ENCODE measurements around the gene ZDHHC14.
"Not testable (repeated sequence)": the region's sequence is repeated elsewhere in the genome, so short reads cannot be mapped to it uniquely, and the experiment has no call there.

GRCh38 chr6:157395199-157395598, 14.2 kb downstream of the ZDHHC14 start:
- TF ChIP-seq POLR2A (IDR thresholded peaks at IDR 0.05), result not testable (repeated sequence)
- TF ChIP-seq, protein P1, sequence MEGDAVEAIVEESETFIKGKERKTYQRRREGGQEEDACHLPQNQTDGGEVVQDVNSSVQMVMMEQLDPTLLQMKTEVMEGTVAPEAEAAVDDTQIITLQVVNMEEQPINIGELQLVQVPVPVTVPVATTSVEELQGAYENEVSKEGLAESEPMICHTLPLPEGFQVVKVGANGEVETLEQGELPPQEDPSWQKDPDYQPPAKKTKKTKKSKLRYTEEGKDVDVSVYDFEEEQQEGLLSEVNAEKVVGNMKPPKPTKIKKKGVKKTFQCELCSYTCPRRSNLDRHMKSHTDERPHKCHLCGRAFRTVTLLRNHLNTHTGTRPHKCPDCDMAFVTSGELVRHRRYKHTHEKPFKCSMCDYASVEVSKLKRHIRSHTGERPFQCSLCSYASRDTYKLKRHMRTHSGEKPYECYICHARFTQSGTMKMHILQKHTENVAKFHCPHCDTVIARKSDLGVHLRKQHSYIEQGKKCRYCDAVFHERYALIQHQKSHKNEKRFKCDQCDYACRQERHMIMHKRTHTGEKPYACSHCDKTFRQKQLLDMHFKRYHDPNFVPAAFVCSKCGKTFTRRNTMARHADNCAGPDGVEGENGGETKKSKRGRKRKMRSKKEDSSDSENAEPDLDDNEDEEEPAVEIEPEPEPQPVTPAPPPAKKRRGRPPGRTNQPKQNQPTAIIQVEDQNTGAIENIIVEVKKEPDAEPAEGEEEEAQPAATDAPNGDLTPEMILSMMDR (IDR thresholded peaks at IDR 0.05), result not testable (repeated sequence)
